Thyroid gland (tissue), 4 donors: ENCODE data around the gene SMCHD1. TPM values are rescaled to one million over a fixed set of nuclear protein-coding genes. Genes with fewer than 3 reads are reported as not detected.

Experiments used
- DNase-seq, 2 donors: peaks; one replicate each; pipeline ENCODE4 v3.0.0-alpha.2; 2019
- H3K27ac ChIP-seq, 3 donors: fragments of 200-600 bp; sonication (generic); 1 replicate in 2 of 3; 2 replicates in 1 of 3; pipeline ENCODE4 v1.5.1; 2016 to 2019; ENCODE audit warnings: mild to moderate bottlenecking in 1 of 3, moderate library complexity in 1 of 3
- H3K27me3 ChIP-seq: fragments of 200-600 bp; sonication (generic); one replicate; pipeline ENCODE4 v1.5.1; 2019
- H3K36me3 ChIP-seq, 2 donors: fragments of 200-600 bp; sonication (generic); one replicate each; pipeline ENCODE4 v1.5.1; 2016 to 2019
- H3K4me1 ChIP-seq, 2 donors: fragments of 200-600 bp; sonication (generic); one replicate each; pipeline ENCODE4 v1.5.1; 2017 to 2019
- H3K4me3 ChIP-seq, 3 donors: fragments of 200-600 bp; sonication (generic); replicated peaks in 1 of 3; 1 replicate in 2 of 3; 2 replicates in 1 of 3; pipeline ENCODE4 v1.5.1; 2016; ENCODE audit warnings: mild to moderate bottlenecking in 1 of 3
- H3K9me3 ChIP-seq: fragments of 200-600 bp; sonication (generic); one replicate; pipeline ENCODE4 v1.5.1; 2017
- CTCF ChIP-seq, 6 experiments: fragments of 200-600 bp in 3 of 6; fragments of 450-650 bp in 3 of 6; sonication (generic) in 3 of 6; IDR thresholded peaks; one replicate each; pipeline ENCODE4 v1.5.1; 2016 to 2019; ENCODE audit warnings: antibody characterized with exemption in 6 of 6, mild to moderate bottlenecking in 2 of 6, inconsistent platforms in 1 of 6, moderate library complexity in 1 of 6
- POLR2A ChIP-seq, 2 donors: fragments of 450-650 bp; IDR thresholded peaks; one replicate each; pipeline ENCODE4 v1.6.1; 2017; ENCODE audit warnings: antibody characterized with exemption in 2 of 2, mild to moderate bottlenecking in 2 of 2, moderate library complexity in 1 of 2
- WGBS, 2 donors: methylation state at CpG; one replicate each; pipeline ENCODE4 v1.1.5; 2017; 5-methylcytosine and 5-hydroxymethylcytosine counted together
- intact Hi-C: fragments of 100-400 bp; cut with DNase I; formaldehyde crosslinking; loops from one replicate; pipeline ENCODE4 v1.15.1; 2023
- total RNA-seq, 4 donors: library from RNA; depleted of rRNA; stranded (reverse); fragments of >200 nt; gene quantifications; one replicate each; pipeline ENCODE4 v1.2.3, GENCODE V29; 2016

The SMCHD1 gene
- total RNA-seq, 4 donors from 2014 or later = 70.7 to 125 (median 76.8) TPM

GRCh38 chr18:2681993-2682603 is 26.6 kb downstream of the SMCHD1 start:
- H3K4me3 ChIP-seq = no peak overlapping the region
- WGBS, 2 donors = 93 to 94% methylated on average over 5 of the region's 5 CpGs
- intact Hi-C loops = no loop called here
- H3K27ac ChIP-seq = no peak overlapping the region
- no peaks in the 10 kb centered on the region for H3K9me3 ChIP-seq
- no peaks in the 10 kb centered on the region for H3K36me3 ChIP-seq
- TF ChIP-seq POLR2A (IDR thresholded peaks at IDR 0.05) (no peak), CTCF (IDR thresholded peaks at IDR 0.05) (no peak)
- no peaks in the 10 kb centered on the region for H3K4me1 ChIP-seq
- no peaks in the 10 kb centered on the region for H3K27me3 ChIP-seq
- no peak for DNase-seq

- Histone ChIP-seq H3K27ac (no peak overlapping the region), H3K36me3 (no peaks in the 10 kb centered on the region), H3K9me3 (no peaks in the 10 kb centered on the region), H3K4me3 (no peak overlapping the region), H3K4me1 (no peaks in the 10 kb centered on the region), H3K27me3 (no peaks in the 10 kb centered on the region)
- intact Hi-C loops = no loop called here
- TF ChIP-seq CTCF (IDR thresholded peaks at IDR 0.05) = no peak
- TF ChIP-seq POLR2A (IDR thresholded peaks at IDR 0.05) = no peak
- no peak for DNase-seq
These were observed 27.5 kb downstream of the SMCHD1 start for GRCh38 chr18:2683055-2683454.

- DNase-seq = no peak
- Histone ChIP-seq H3K4me1 (no peaks in the 10 kb centered on the region), H3K9me3 (no peaks in the 10 kb centered on the region), H3K27me3 (no peaks in the 10 kb centered on the region), H3K36me3 (no peaks in the 10 kb centered on the region), H3K27ac (no peak overlapping the region), H3K4me3 (no peak overlapping the region)
- intact Hi-C loops = no loop called here
- TF ChIP-seq POLR2A (IDR thresholded peaks at IDR 0.05) (no peak), CTCF (IDR thresholded peaks at IDR 0.05) (no peak)
- 96 to 99% methylated on average over 3 of the region's 3 CpGs for WGBS, 2 donors
These were observed 30.9 kb downstream of the SMCHD1 start for GRCh38 chr18:2686349-2686968.

- no peak for TF ChIP-seq CTCF (IDR thresholded peaks at IDR 0.05)
- Histone ChIP-seq H3K27ac (no peak overlapping the region), H3K36me3 (no peaks in the 10 kb centered on the region), H3K4me3 (no peak overlapping the region), H3K27me3 (no peaks in the 10 kb centered on the region), H3K4me1 (no peaks in the 10 kb centered on the region), H3K9me3 (no peaks in the 10 kb centered on the region)
- DNase-seq = no peak
- intact Hi-C loops = no loop called here
- 91 to 92% methylated on average over 3 of the region's 3 CpGs for WGBS, 2 donors
These were observed 32.0 kb downstream of the SMCHD1 start for GRCh38 chr18:2687390-2688001.

GRCh38 chr18:2692508-2692907 is 37.0 kb downstream of the SMCHD1 start:
- 90 to 94% methylated on average over 3 of the region's 3 CpGs for WGBS, 2 donors
- intact Hi-C loops = no loop called here
- H3K27ac ChIP-seq = no peak overlapping the region
- H3K36me3 ChIP-seq = peaks cover 0 to under 1% of the 10 kb centered on the region in 2 donors
- H3K27me3 ChIP-seq = no peaks in the 10 kb centered on the region
- no peaks in the 10 kb centered on the region for H3K9me3 ChIP-seq
- no peak for DNase-seq
- H3K4me1 ChIP-seq = no peaks in the 10 kb centered on the region
- H3K4me3 ChIP-seq = no peak overlapping the region
- TF ChIP-seq POLR2A (IDR thresholded peaks at IDR 0.05) (no peak), CTCF (IDR thresholded peaks at IDR 0.05) (no peak)
